Measurements from ENCODE around the gene CALN1.

GRCh38 chr7:71851776-71852498 is 560.2 kb downstream of the CALN1 start:
- TF ChIP-seq CTCF (IDR thresholded peaks at IDR 0.05; ENCODE audit: low read depth, low read length, missing input control) (no peak), MAX (IDR thresholded peaks at IDR 0.05) (no peak), REST (IDR thresholded peaks at IDR 0.05) (no peak), SP1 (IDR thresholded peaks at IDR 0.05) (no peak), FOXA2 (IDR thresholded peaks at IDR 0.05) (no peak), RAD21 (IDR thresholded peaks at IDR 0.05) (no peak), ATF3 (IDR thresholded peaks at IDR 0.05) (no peak), RXRA (IDR thresholded peaks at IDR 0.05) (no peak)

Measured in liver (tissue), 3 donors.